Measurements from ENCODE around the gene LKAAEAR1. TPM values are rescaled to one million over a fixed set of nuclear protein-coding genes. Genes with fewer than 3 reads are reported as not detected.

The LKAAEAR1 gene
- total RNA-seq, 2 experiments from 2014 or later = 0.34 to 0.61 TPM

DNA sequence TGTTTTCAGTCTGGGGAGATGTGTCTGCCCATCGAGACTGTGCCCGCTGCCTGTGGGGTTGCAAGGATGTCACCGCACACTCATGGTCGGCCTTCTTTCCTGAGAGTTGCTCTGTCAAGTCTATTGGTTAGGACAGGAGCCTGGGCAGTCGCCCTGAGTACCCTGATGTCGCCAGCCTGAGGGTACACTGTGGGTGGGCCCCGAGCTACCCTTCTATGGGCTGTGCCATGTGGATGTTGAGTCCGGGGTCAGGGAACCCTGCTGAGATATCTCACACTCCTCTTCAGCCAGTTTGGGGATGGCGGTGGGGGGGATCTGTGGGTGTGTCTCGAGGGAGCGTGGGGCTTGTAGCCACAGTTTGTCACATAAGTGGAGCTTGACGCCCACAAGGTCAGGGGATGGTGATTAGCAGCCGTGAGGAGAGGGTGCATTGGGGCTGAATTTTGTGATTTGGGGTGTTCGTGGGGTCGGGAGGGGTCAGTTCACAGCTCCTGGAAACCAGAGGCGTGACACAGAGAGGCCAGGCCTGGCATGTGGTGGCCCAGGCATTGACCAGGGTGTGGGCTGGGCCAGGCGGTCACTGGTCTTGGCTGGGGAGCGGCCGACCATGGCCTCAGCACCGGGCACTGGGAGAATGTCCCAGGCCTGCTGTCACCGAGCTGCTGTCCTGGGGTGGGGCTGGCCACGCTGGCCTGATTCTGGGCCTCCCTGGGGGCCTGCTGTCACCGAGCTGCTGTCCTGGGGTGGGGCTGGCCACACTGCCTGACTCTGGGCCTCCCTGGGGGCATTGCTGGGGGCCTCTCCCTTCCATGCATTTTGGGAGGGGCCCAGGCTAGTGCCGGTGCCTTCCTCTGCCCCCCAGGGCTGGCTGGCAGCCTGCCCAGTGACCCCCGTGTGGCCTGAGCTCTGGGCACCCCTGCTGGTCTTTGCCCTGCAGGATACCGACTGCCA, 24.8 kb upstream of the LKAAEAR1 start:
- DNase-seq = peak; percentile 17
- no peaks in the 10 kb centered on the region for H3K9me3 Mint-ChIP-seq (ENCODE audit: insufficient read depth)
- no peaks in the 10 kb centered on the region for H3K36me3 Mint-ChIP-seq (ENCODE audit: low read depth)
- no peak overlapping the region for H3K4me3 Mint-ChIP-seq
- H3K27ac Mint-ChIP-seq = no peak overlapping the region
- H3K27me3 Mint-ChIP-seq (ENCODE audit: low read depth) = peaks cover 2% of the 10 kb centered on the region
- POLR2A ChIA-PET = no interaction called here
- H3K4me1 Mint-ChIP-seq (ENCODE audit: low read depth) = no peaks in the 10 kb centered on the region
- CTCF ChIA-PET = no interaction called here
- no peak for ATAC-seq

DNA sequence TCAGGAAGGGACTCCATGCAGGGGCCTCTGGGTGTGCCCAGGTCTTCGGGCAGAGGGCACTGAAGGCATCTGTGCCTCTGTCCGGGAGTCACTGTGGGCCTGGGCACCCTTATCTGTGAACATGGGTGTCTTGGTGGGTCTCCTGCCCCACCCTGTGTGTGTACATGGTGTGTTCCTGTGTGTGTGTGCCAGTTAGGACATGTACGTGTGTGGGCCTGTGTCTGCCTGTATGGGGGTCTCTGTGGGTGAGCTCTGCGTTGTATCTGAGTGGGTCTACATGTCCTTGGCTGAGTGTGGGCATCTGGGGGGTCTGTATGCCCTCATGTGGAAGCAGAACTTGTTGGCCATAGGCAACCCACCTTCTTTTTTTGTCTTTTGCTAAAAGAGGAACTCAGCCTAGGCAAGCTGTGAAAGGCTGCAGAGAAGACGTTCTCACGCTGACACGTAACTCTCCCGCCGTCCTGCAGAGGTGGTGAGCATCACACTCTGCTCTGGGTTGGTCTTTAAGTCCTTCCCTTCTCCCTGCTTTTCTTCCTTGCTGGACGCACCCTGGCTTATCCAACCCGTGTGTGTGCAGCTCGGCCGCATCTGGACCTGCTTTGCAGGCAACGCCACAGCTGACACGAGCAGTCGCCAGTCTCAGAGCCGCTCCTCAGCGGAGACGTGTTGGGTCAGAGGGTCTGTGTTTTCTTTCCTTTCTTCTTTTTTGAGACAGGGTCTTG, 23.7 kb upstream of the LKAAEAR1 start:
- no peak for ATAC-seq
- CTCF ChIA-PET = no interaction called here

DNA sequence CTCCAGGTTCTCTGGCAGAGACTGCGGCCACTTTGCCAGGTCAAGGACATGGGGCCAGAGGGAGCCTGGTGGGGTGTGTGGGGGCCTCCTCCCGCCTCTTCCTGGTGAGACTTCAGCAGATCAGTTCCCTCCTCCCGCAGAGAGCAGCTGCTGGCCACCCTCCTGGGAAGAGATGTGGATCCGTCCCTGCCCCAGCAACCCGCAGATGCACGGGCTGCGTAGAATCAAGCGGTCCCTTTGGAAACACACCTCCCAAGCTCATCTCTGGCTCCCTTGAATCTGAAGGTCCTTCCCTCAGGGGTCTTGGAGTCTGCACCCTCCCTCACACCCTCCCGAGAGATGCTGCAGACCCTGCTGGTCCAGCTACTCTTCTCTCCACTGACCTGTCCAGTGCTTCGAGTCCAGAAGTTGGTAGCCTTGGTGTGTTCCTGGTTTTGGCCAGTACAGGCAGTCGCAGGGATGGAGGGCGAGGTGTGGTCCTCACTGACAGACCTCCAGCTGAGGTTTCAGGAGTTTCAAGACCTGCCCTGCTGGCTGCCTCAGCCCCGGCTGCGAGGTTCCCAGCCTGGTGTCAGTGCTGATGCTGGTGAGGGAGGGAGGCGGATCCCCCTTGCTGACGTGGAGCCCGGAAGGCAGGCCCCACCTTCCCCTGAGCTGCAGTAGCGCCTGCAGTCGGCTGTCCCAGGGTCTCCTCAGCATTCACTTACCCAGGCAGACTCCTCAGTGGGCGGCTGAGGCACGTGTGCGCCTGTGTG, 23.0 kb upstream of the LKAAEAR1 start, which contains the start of gene NPBWR2:
Gene NPBWR2, minus strand, starts transcription at position 585 of the 755 bp plus-strand sequence. CDS start 734 bp downstream, outside the sequence.
- Mint-ChIP-seq H3K36me3 (ENCODE audit: low read depth) (no peaks in the 10 kb centered on the region), H3K9me3 (ENCODE audit: insufficient read depth) (no peaks in the 10 kb centered on the region), H3K4me3 (no peak within 1 kb of the TSS), H3K4me1 (ENCODE audit: low read depth) (peaks cover 3% of the 10 kb centered on the region), H3K27me3 (ENCODE audit: low read depth) (peaks cover 14% of the 10 kb centered on the region), H3K27ac (no peak within 1 kb of the TSS)
- DNase-seq = peak; percentile 53
- POLR2A ChIA-PET = no interaction called here
- ATAC-seq = peak; percentile 66
- CTCF ChIA-PET = interaction anchor here (1.3 kb wide), 2 partner anchors 23 to 25 kb away, joined by 3 read pairs; no protein-coding TSS in a partner anchor

More for the DNA sequence above, 23.7 kb upstream of the LKAAEAR1 start:
- Mint-ChIP-seq H3K4me1 (ENCODE audit: low read depth) (no peaks in the 10 kb centered on the region), H3K9me3 (ENCODE audit: insufficient read depth) (no peaks in the 10 kb centered on the region), H3K27ac (no peak overlapping the region), H3K36me3 (ENCODE audit: low read depth) (no peaks in the 10 kb centered on the region), H3K4me3 (no peak overlapping the region), H3K27me3 (ENCODE audit: low read depth) (peaks cover 11% of the 10 kb centered on the region)
- POLR2A ChIA-PET = no interaction called here
- DNase-seq = no peak

DNA sequence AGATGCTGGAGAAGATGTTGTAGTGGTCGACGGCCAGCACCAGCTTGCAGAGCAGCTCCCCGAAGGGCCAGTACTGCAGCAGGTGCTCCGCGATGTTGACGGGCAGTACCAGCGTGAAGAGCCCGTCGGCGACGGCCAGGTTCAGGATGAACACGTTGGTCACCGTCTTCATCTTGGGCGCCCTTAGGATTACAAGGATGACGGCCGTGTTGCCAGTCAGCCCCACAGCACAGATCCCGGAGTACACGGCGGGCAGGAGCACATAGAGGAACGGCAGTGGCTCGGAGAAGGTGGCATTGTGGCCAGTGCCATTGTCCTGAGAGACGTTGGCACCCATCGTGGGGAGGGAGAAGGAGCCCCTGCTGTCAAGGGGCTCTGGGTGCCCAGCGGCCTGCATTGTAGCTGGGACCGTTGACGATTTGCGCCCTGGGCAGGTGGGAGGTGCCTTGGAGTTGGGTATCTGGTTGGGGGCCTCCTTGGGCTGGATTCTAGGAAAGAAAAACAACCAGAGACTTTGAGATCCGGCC, 22.3 kb upstream of the LKAAEAR1 start:
- POLR2A ChIA-PET = interaction anchor here (0.8 kb wide), 1 partner anchor 15 kb away, joined by 3 read pairs; no protein-coding TSS in a partner anchor
- no peaks in the 10 kb centered on the region for H3K36me3 Mint-ChIP-seq (ENCODE audit: low read depth)

DNA sequence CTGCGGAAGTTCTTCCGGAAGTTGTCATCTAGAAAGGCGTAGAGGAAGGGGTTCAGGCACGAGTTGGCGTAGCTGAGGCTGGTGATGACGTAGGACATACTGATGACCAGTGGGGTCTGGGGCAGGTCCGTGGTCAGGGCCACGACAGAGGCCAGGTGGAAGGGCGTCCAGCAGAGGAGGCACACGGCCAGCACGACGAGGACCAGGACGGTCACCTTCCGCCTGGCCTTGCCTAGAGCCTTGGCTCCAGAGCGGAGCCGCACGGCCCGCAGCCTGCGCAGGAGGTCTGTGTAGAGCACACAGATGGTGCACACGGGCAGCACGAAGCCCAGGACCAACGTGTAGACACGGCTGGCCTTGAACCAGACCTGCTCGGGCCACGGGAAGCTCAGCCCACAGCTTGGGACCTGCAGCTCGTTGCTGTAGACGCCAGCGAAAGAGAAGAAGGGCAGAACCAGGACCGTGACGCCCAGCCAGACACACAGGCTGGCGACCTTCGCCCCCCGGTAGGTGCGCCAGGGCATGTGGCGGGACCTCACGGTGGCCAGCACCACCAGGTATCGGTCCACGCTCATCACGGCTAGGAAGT, 21.7 kb upstream of the LKAAEAR1 start:
- no peaks in the 10 kb centered on the region for H3K9me3 Mint-ChIP-seq (ENCODE audit: insufficient read depth)
- no peak overlapping the region for H3K4me3 Mint-ChIP-seq
- no peaks in the 10 kb centered on the region for H3K36me3 Mint-ChIP-seq (ENCODE audit: low read depth)
- ATAC-seq (no peak), DNase-seq (no peak)
- H3K27ac Mint-ChIP-seq = no peak overlapping the region
- POLR2A ChIA-PET = interaction anchor here (0.8 kb wide), 1 partner anchor 15 kb away, joined by 3 read pairs; no protein-coding TSS in a partner anchor
- CTCF ChIA-PET = interaction anchor here (1.3 kb wide), 2 partner anchors 22 to 24 kb away, joined by 3 read pairs; no protein-coding TSS in a partner anchor
- peaks cover 10% of the 10 kb centered on the region for H3K4me1 Mint-ChIP-seq (ENCODE audit: low read depth)
- peaks cover 21% of the 10 kb centered on the region for H3K27me3 Mint-ChIP-seq (ENCODE audit: low read depth)

More for the DNA sequence above, 22.3 kb upstream of the LKAAEAR1 start:
- peaks cover 4% of the 10 kb centered on the region for H3K4me1 Mint-ChIP-seq (ENCODE audit: low read depth)
- peaks cover 16% of the 10 kb centered on the region for H3K27me3 Mint-ChIP-seq (ENCODE audit: low read depth)
- H3K4me3 Mint-ChIP-seq = no peak overlapping the region
- H3K27ac Mint-ChIP-seq = no peak overlapping the region
- DNase-seq = no peak
- no peak for ATAC-seq
- no peaks in the 10 kb centered on the region for H3K9me3 Mint-ChIP-seq (ENCODE audit: insufficient read depth)
- CTCF ChIA-PET = interaction anchor here (1.3 kb wide), 2 partner anchors 23 to 24 kb away, joined by 3 read pairs; no protein-coding TSS in a partner anchor

DNA sequence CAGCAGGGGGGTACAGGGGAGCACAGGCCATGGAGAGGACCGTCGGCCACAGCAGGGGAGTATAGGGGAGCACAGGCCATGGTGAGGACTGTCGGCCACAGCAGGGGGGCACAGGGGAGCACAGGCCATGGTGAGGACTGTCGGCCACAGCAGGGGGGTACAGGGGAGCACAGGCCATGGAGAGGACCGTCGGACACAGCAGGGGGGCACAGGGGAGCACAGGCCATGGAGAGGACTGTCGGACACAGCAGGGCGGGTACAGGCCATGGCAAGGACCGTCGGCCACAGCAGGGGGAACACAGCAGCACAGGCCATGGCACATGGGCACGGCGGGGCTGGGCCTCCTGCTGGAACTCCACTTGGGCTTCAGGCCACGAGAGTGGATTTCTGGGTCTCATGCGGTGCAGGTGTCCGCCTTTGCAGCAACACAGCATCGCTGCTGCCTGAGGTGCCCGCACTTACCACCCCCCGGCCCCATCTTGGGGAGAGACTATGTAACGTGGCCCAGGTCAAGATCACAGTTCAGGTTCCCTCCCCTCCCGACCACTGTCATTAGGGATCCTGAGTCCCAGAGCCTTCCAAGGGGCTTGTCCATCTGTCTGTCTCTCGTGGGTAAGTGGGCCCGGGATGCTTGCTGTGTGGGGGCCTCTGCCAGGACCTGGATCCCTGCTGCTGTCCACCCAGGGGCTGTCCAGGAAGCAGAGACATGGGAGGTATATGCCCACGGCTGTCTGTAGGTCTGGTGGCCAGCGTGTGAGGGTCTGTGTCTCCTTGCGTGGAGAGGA, 20.7 kb upstream of the LKAAEAR1 start:
- Mint-ChIP-seq H3K9me3 (ENCODE audit: insufficient read depth) (no peaks in the 10 kb centered on the region), H3K36me3 (ENCODE audit: low read depth) (no peaks in the 10 kb centered on the region), H3K27me3 (ENCODE audit: low read depth) (peaks cover 23% of the 10 kb centered on the region), H3K4me3 (no peak overlapping the region), H3K27ac (no peak overlapping the region), H3K4me1 (ENCODE audit: low read depth) (peaks cover 20% of the 10 kb centered on the region)
- DNase-seq (no peak), ATAC-seq (no peak)
- ChIA-PET POLR2A (no interaction called here), CTCF (no interaction called here)

DNA sequence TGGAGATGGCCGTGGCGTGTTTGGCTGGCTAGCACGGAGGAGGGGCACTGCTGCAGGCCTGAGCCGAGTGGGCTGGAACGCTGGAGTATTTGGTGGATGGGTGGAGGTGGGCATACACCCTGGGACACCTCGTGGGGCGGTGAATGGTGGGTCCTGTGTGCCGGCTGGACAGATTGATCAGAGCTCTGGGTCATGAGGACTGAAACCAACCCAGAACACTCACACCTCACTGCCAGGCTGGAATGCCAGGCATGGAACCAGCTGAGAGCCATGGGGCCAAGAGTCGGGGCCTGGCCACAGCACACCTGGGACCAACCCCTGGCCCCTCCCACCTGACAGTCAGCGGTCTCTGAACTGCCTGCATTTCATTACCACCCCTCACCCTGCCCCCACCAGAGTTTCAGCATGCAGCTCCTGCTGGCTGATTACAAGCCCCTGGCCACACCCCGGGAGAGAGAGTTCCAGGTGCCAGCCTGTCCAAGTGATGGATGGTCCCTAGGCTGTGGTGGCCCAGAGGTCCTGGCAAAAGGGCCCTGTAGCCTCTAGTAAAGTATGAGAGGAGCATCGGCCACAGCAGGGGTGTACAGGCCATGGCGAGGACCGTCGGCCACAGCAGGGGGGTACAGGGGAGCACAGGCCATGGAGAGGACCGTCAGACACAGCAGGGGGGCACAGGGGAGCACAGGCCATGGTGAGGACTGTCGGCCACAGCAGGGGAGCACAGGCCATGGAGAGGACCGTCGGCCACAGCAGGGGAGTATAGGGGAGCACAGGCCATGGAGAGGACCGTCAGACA, 19.9 kb upstream of the LKAAEAR1 start:
- no peaks in the 10 kb centered on the region for H3K9me3 Mint-ChIP-seq (ENCODE audit: insufficient read depth)
- H3K27me3 Mint-ChIP-seq (ENCODE audit: low read depth) = peaks cover 23% of the 10 kb centered on the region
- no peak overlapping the region for H3K27ac Mint-ChIP-seq
- H3K36me3 Mint-ChIP-seq (ENCODE audit: low read depth) = no peaks in the 10 kb centered on the region
- POLR2A ChIA-PET = no interaction called here
- no peak overlapping the region for H3K4me3 Mint-ChIP-seq
- CTCF ChIA-PET = interaction anchor here (1.0 kb wide), 1 partner anchor 16 kb away, joined by 4 read pairs; no protein-coding TSS in a partner anchor
- DNase-seq (peak; percentile 18), ATAC-seq (no peak)
- peaks cover 20% of the 10 kb centered on the region for H3K4me1 Mint-ChIP-seq (ENCODE audit: low read depth)

DNA sequence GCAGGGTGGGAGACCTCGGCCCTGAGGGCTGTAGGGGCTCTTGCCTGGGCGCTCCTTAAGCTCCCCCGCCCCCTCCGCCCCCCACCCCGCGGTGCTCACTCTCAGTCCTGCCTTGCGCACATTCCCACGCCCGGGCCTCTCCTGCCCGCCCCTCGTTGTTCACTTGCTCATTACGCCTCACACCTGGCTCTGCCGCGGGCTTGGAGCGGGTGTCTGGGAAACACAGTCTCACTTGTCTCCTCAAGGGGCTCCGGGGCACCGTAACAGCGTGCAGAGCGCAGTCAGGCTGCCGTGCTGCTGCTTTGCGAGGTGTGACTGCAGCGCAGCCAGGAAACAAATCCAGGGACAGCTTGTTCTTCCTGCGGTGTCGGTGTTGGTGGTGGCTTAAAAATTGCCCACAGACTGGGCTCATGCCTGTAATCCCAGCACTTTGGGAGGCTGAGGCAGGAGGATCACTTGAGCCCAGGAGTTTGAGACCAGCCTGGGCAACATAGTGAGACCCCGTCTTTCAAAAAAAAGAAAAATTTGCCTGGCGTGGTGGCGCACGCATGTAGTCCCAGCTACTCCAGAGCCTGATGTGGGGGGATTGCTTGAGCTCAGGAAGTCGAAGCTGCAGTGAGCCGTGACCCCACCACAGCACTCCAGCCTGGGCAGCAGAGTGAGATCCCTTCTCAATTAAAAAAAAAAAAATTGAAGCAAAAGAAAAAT, 18.6 kb upstream of the LKAAEAR1 start:
- ChIA-PET POLR2A (no interaction called here), CTCF (interaction anchor here (0.6 to 2.1 kb wide), 6 partner anchors 17 to 201 kb away, joined by 3 to 5 read pairs (median 4); partner anchors contain the start of genes LKAAEAR1 and RGS19)
- no peaks in the 10 kb centered on the region for H3K9me3 Mint-ChIP-seq (ENCODE audit: insufficient read depth)
- no peak overlapping the region for H3K4me3 Mint-ChIP-seq
- ATAC-seq (no peak), DNase-seq (no peak)
- H3K36me3 Mint-ChIP-seq (ENCODE audit: low read depth) = no peaks in the 10 kb centered on the region
- H3K27me3 Mint-ChIP-seq (ENCODE audit: low read depth) = peaks cover 22% of the 10 kb centered on the region
- H3K4me1 Mint-ChIP-seq (ENCODE audit: low read depth) = peaks cover 20% of the 10 kb centered on the region
- no peak overlapping the region for H3K27ac Mint-ChIP-seq

DNA sequence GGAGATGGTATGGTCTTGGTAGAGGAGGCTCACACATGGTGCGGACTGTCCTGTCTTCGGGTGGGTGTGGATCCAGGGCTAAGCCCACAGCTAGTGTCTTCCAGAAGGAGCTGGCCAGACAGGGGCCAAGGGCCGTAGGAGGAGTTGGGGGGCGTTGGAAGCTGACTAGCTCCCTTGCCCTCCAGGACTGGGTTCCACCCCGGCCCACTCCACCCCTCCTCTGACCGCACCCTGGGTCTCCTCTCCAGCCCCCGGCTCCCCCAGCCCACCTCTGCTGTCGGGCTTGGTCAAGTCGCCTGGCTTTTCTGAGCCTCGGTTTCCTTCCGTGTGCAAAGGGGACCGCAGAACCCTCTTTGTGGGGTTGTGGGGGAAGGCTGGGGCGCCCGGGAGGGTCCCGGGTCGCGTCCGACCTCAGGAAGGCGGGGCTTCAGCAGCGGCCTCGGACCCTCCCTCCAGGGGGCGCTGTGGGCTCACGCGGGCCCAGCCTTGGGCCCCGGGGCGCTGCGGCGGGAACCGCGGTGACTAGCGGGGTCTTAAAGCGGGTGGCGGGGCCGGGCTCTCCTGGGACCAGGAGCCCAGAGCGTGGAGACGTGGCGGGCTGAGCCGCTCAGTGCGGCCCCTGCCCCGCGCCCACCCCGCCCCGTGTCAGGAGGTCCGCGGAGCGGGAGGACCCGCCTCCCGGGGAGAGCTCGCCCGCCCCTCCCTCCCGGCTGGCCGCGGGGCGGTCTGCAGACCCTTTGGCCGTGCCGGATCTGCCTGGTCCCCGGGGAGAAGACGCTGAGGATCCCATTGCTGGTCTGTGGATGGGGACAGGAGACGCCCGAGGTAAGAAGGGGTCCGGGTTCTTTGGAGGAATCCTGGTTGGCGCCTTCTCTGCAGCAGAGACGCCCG, 17.8 kb upstream of the LKAAEAR1 start:
- ChIA-PET POLR2A (interaction anchor here (0.6 kb wide), 1 partner anchor 19 kb away, joined by 3 read pairs; no protein-coding TSS in a partner anchor), CTCF (interaction anchor here (0.6 to 2.1 kb wide), 8 partner anchors 9 to 25 kb away, joined by 3 to 5 read pairs (median 4); partner anchors contain the start of genes LKAAEAR1 and RGS19)
- H3K27me3 Mint-ChIP-seq (ENCODE audit: low read depth) = peaks cover 21% of the 10 kb centered on the region
- peak; percentile 84 for ATAC-seq
- H3K9me3 Mint-ChIP-seq (ENCODE audit: insufficient read depth) = no peaks in the 10 kb centered on the region
- peaks cover 20% of the 10 kb centered on the region for H3K4me1 Mint-ChIP-seq (ENCODE audit: low read depth)
- H3K4me3 Mint-ChIP-seq = no peak overlapping the region
- H3K27ac Mint-ChIP-seq = no peak overlapping the region
- H3K36me3 Mint-ChIP-seq (ENCODE audit: low read depth) = no peaks in the 10 kb centered on the region
- peak; percentile 70 for DNase-seq
